Thymus (tissue), 11 donors: ENCODE data around the gene KPNA1. TPM values are rescaled to one million over a fixed set of nuclear protein-coding genes. Genes with fewer than 3 reads are reported as not detected.

Experiments used
- DNase-seq, 9 donors: peaks; one replicate each; pipeline ENCODE4 v3.0.0-alpha.2; 2013; ENCODE audit warnings: low spot score in 9 of 9, low read depth in 6 of 9, missing footprints in 1 of 9
- H3K27ac ChIP-seq, 2 donors: one replicate each; pipeline ENCODE4 v1.5.1; 2013; ENCODE audit warnings: control low read depth in 1 of 2, low read depth in 1 of 2, low read length in 1 of 2, mild to moderate bottlenecking in 1 of 2, moderate library complexity in 1 of 2
- H3K27me3 ChIP-seq, 2 donors: one replicate each; pipeline ENCODE4 v1.5.1; 2013; ENCODE audit warnings: low read length in 1 of 2; ENCODE audit not compliant: control insufficient read depth in 2 of 2, insufficient read depth in 1 of 2
- H3K36me3 ChIP-seq, 2 donors: one replicate each; pipeline ENCODE4 v1.5.1; 2013; ENCODE audit warnings: low read length in 1 of 2, mild to moderate bottlenecking in 1 of 2, moderate library complexity in 1 of 2; ENCODE audit not compliant: control insufficient read depth in 2 of 2, insufficient read depth in 2 of 2
- H3K4me1 ChIP-seq, 2 donors: one replicate each; pipeline ENCODE4 v1.5.1; 2013; ENCODE audit warnings: low read length in 2 of 2; ENCODE audit not compliant: control insufficient read depth in 2 of 2, insufficient read depth in 2 of 2
- H3K4me3 ChIP-seq, 2 donors: one replicate each; pipeline ENCODE4 v1.5.1; 2013; ENCODE audit warnings: low read length in 2 of 2, control low read depth in 1 of 2, mild to moderate bottlenecking in 1 of 2
- H3K9me3 ChIP-seq, 2 donors: one replicate each; pipeline ENCODE4 v1.5.1; 2013; ENCODE audit warnings: low read length in 1 of 2, mild to moderate bottlenecking in 1 of 2; ENCODE audit not compliant: control insufficient read depth in 2 of 2, insufficient read depth in 1 of 2
- WGBS: extraction: QIAGEN DNeasy Blood & Tissue Kit; methylation state at CpG from one replicate; pipeline ENCODE4 v1.1.7; 2013; 5-methylcytosine and 5-hydroxymethylcytosine counted together
- polyA plus RNA-seq: library from polyadenylated mRNA; stranded (reverse); fragments of 200-250 nt; gene quantifications from one replicate; pipeline ENCODE4 v1.2.3, GENCODE V29; 2013
- total RNA-seq: library from RNA; stranded (reverse); fragments of 120-200 nt; gene quantifications from one replicate; pipeline ENCODE4 v1.2.4, GENCODE V29; 2013
- donor health status: healthy.

Gene KPNA1
- total and polyA plus RNA-seq, 2 donors, result 14.2 to 19.8 TPM

GRCh38 chr3:122421836-122422235 is 92.9 kb downstream of the KPNA1 start:
- no peak overlapping the region for H3K27ac ChIP-seq
- H3K36me3 ChIP-seq, result peaks cover 11 to 31% of the 10 kb centered on the region in 2 donors
- no peaks in the 10 kb centered on the region for H3K9me3 ChIP-seq
- no peak overlapping the region for H3K4me3 ChIP-seq
- peaks cover 4 to 6% of the 10 kb centered on the region in 2 donors for H3K4me1 ChIP-seq
- H3K27me3 ChIP-seq, result no peaks in the 10 kb centered on the region
- DNase-seq, result no peak
- WGBS, result 97% methylated on average over 2 of the region's 2 CpGs

GRCh38 chr3:122421101-122421500 is 93.6 kb downstream of the KPNA1 start:
- no peak overlapping the region for H3K27ac ChIP-seq
- WGBS, result 99% methylated on average over 4 of the region's 4 CpGs

GRCh38 chr3:122416966-122417365 is 97.8 kb downstream of the KPNA1 start:
- Histone ChIP-seq H3K9me3 (no peaks in the 10 kb centered on the region), H3K4me1 (peaks cover 13 to 15% of the 10 kb centered on the region in 2 donors), H3K36me3 (peaks cover 2 to 3% of the 10 kb centered on the region in 2 donors), H3K27me3 (no peaks in the 10 kb centered on the region), H3K27ac (peak overlapping the region in 1 of 2 donors; percentile 98), H3K4me3 (peak overlapping the region; percentile 72 to 95)
- DNase-seq, result no peak
- WGBS, result 75% methylated on average over 14 of the region's 14 CpGs

More at GRCh38 chr3:122421101-122421500, 93.6 kb downstream of the KPNA1 start:
- no peaks in the 10 kb centered on the region for H3K27me3 ChIP-seq
- peaks cover 7 to 24% of the 10 kb centered on the region in 2 donors for H3K36me3 ChIP-seq
- no peak for DNase-seq
- H3K9me3 ChIP-seq, result no peaks in the 10 kb centered on the region
- no peak overlapping the region for H3K4me3 ChIP-seq
- H3K4me1 ChIP-seq, result peaks cover 4 to 6% of the 10 kb centered on the region in 2 donors

GRCh38 chr3:122415762-122416654 is 98.7 kb downstream of the KPNA1 start, which contains the start of gene WDR5B:
Gene WDR5B (minus strand): TSS chr3:122416062. CDS start chr3:122415528, 534 bp downstream.
- WGBS, result under 1% methylated on average over 48 of the region's 48 CpGs
- peaks cover 0 to 3% of the 10 kb centered on the region in 2 donors for H3K36me3 ChIP-seq
- peak within 1 kb of the TSS; percentile 72 to 95 for H3K4me3 ChIP-seq
- H3K4me1 ChIP-seq, result peaks cover 13 to 15% of the 10 kb centered on the region in 2 donors
- H3K9me3 ChIP-seq, result no peaks in the 10 kb centered on the region
- H3K27ac ChIP-seq, result peak within 1 kb of the TSS; percentile 98
- peak; percentile 95 to 100 (median 98) for DNase-seq
- no peaks in the 10 kb centered on the region for H3K27me3 ChIP-seq

- Histone ChIP-seq H3K4me3 (peak overlapping the region; percentile 72 to 95), H3K36me3 (peaks cover under 1 to 3% of the 10 kb centered on the region in 2 donors), H3K27me3 (no peaks in the 10 kb centered on the region), H3K27ac (peak overlapping the region; percentile 98), H3K9me3 (no peaks in the 10 kb centered on the region), H3K4me1 (peaks cover 13 to 15% of the 10 kb centered on the region in 2 donors)
- WGBS, result 29% methylated on average over 10 of the region's 10 CpGs
- DNase-seq, result peak; percentile 9 to 74 (median 31)
Observed at GRCh38 chr3:122415104-122415744, 99.5 kb downstream of the KPNA1 start.

- Histone ChIP-seq H3K36me3 (peaks cover 6 to 9% of the 10 kb centered on the region in 2 donors), H3K27me3 (no peaks in the 10 kb centered on the region), H3K9me3 (no peaks in the 10 kb centered on the region), H3K27ac (no peak overlapping the region), H3K4me3 (no peak overlapping the region), H3K4me1 (peaks cover 13 to 15% of the 10 kb centered on the region in 2 donors)
- 84% methylated on average over 3 of the region's 3 CpGs for WGBS
- no peak for DNase-seq
Observed at GRCh38 chr3:122414391-122414790, 100.3 kb downstream of the KPNA1 start.

- Histone ChIP-seq H3K9me3 (no peaks in the 10 kb centered on the region), H3K36me3 (peaks cover 10 to 15% of the 10 kb centered on the region in 2 donors), H3K27me3 (no peaks in the 10 kb centered on the region), H3K4me1 (peaks cover 8 to 9% of the 10 kb centered on the region in 2 donors), H3K27ac (no peak overlapping the region), H3K4me3 (no peak overlapping the region)
- no peak for DNase-seq
- 97% methylated on average over 6 of the region's 6 CpGs for WGBS
Observed at GRCh38 chr3:122410639-122411038, 104.1 kb downstream of the KPNA1 start.

GRCh38 chr3:122410111-122410510 is 104.6 kb downstream of the KPNA1 start:
- 99% methylated on average over 4 of the region's 4 CpGs for WGBS
- no peaks in the 10 kb centered on the region for H3K9me3 ChIP-seq
- no peak overlapping the region for H3K27ac ChIP-seq
- H3K4me3 ChIP-seq, result no peak overlapping the region
- DNase-seq, result no peak
- peaks cover 5 to 7% of the 10 kb centered on the region in 2 donors for H3K4me1 ChIP-seq
- no peaks in the 10 kb centered on the region for H3K27me3 ChIP-seq
- peaks cover 10 to 19% of the 10 kb centered on the region in 2 donors for H3K36me3 ChIP-seq

GRCh38 chr3:122409446-122409845 is 105.3 kb downstream of the KPNA1 start:
- H3K27me3 ChIP-seq, result no peaks in the 10 kb centered on the region
- no peak for DNase-seq
- H3K4me3 ChIP-seq, result no peak overlapping the region
- H3K4me1 ChIP-seq, result peaks cover 0 to under 1% of the 10 kb centered on the region in 2 donors
- peaks cover 10 to 19% of the 10 kb centered on the region in 2 donors for H3K36me3 ChIP-seq
- no peaks in the 10 kb centered on the region for H3K9me3 ChIP-seq
- WGBS, result 76% methylated on average over 6 of the region's 6 CpGs
- no peak overlapping the region for H3K27ac ChIP-seq
